ENCODE measurements around the gene AQR. TPM values are rescaled to one million over a fixed set of nuclear protein-coding genes. Genes with fewer than 3 reads are reported as not detected.

AQR gene
- total RNA-seq = 10 to 100 TPM; 37.6 to 38.5 TPM
- polyA plus RNA-seq (ENCODE audit: insufficient read depth, low read depth, low replicate concordance) = 39.2 TPM
- long read RNA-seq, donor 1, full-length matches to known transcripts = 9 of 16 reads
- long read RNA-seq, donor 1, partial matches to known transcripts = 7 of 16 reads
- long read RNA-seq, donor 1, other reads (novel, unspliced or antisense) = 0 of 16 reads
- long read RNA-seq, donor 2, full-length matches to known transcripts = 5 of 5 reads
- long read RNA-seq, donor 2, partial matches to known transcripts = 0 of 5 reads
- long read RNA-seq, donor 2, other reads (novel, unspliced or antisense) = 0 of 5 reads

DNA sequence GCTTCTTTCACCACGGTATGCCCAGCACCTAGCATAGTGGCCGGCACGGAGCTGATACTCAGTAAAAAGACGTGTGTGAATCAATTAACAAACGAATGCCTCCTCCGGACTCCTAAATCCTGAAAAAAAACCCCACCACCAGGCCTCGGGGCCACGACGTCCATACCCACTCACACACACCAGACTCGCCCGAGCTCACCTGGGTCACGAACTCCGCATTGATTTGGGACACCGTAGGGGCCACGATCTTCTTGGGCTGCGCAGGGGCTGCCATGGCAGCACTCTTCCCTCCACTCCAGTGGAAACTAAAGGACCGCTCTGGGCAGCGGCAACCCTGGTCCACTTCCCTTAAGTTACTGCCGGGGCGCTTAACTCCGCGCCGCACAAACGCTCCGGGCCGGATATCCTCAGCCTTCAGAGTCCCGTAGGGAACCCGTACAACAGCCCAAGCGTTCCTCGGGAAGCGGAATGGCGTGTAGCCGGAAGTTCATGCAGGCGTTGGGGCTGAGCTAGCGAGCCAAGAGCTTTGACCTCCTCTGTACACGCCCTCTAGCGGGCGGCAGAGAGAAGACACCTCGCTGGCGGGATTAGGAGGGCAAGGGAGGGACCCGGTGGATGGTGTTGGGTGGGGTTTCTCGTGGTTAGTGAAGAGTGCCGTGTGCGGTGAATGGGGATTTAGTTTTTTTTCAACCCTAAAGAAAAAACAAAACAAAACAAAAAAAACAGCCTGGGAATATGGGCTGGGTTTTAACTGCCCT is at the start of gene AQR:
TSS of gene AQR (minus strand) at position 403 of the 758 bp plus-strand sequence. CDS start at position 274, 129 bp downstream.
- Histone ChIP-seq H3K27me3 (no peaks in the 10 kb centered on the region), H3K36me3 (ENCODE audit: low read depth, missing control alignments) (no peaks in the 10 kb centered on the region), H3K4me1 (peaks cover 17% of the 10 kb centered on the region), H3K4me3 (peak within 1 kb of the TSS; percentile 86 to 92), H3K27ac (peak within 1 kb of the TSS; percentile 67 to 80), H3K9me3 (no peaks in the 10 kb centered on the region)
- 0 to 1% methylated on average over 22 to 41 of the region's 44 CpGs for WGBS, 2 donors
- intact Hi-C loops (cut with DNase I; ENCODE audit: low total_unique reads) = no loop called here
- DNase-seq = peak; percentile 98
- peak; percentile 89 to 94 (median 92) for TF ChIP-seq CTCF (IDR thresholded peaks at IDR 0.05)
- no peak for TF ChIP-seq POLR2A (IDR thresholded peaks at IDR 0.05)

DNA sequence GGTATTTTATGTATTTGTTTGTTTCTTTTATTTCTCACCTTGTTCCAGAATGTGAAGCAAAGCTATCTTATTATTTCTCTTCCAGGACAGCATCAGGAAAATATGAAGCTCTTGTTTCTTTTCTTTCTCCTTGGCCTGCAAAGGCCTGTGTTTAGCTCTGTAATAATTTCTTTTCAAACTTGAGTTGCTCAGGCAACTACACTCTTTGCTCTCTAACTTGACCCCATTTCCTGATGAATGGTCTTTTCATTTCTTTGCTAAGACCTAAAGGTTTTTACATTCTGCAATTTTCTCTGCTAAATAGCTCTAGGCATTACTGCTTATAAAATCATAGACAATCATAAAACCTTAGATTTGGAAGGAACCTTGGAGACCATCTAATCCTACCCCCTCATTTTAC is 44.7 kb upstream of the AQR start:
- Histone ChIP-seq H3K9me3 (no peaks in the 10 kb centered on the region), H3K4me1 (no peaks in the 10 kb centered on the region), H3K27me3 (no peaks in the 10 kb centered on the region), H3K4me3 (no peak overlapping the region), H3K27ac (no peak overlapping the region), H3K36me3 (ENCODE audit: low read depth, missing control alignments) (no peaks in the 10 kb centered on the region)
- DNase-seq = no peak
- TF ChIP-seq CTCF (IDR thresholded peaks at IDR 0.05) = no peak
- no peak for TF ChIP-seq POLR2A (IDR thresholded peaks at IDR 0.05)
- intact Hi-C loops (cut with DNase I; ENCODE audit: low total_unique reads) = no loop called here

- WGBS, 2 donors = 55 to 59% methylated on average over 4 of the region's 4 CpGs
- H3K27ac ChIP-seq = no peak overlapping the region
- H3K4me3 ChIP-seq = no peak overlapping the region
- no peaks in the 10 kb centered on the region for H3K4me1 ChIP-seq
- H3K27me3 ChIP-seq = no peaks in the 10 kb centered on the region
- H3K9me3 ChIP-seq = no peaks in the 10 kb centered on the region
- intact Hi-C loops (cut with DNase I; ENCODE audit: low total_unique reads) = no loop called here
- H3K36me3 ChIP-seq (ENCODE audit: low read depth, missing control alignments) = no peaks in the 10 kb centered on the region
- TF ChIP-seq CTCF (IDR thresholded peaks at IDR 0.05) = no peak
- no peak for TF ChIP-seq POLR2A (IDR thresholded peaks at IDR 0.05)
- no peak for DNase-seq
Observed at GRCh38 chr15:35013370-35013769, 43.8 kb upstream of the AQR start.

DNA sequence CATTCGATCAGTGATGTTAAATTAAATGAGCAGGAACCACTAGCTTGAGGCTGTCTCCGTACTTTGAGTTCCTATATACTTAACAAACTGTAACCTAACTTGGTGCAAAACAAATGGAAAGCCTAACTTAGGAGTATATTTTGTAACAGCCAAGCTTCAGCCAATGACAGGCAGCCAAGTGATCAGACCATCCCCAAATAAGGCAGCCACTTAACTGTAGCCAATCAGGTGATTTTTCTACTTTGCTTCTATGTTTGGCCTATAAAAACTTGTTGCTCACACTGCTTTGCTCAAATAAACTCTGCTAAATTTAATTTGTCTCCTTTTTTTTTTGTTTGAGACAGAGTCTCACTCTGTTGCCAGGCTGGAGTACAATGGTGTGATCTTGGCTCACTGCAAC is 37.9 kb upstream of the AQR start:
- TF ChIP-seq POLR2A (IDR thresholded peaks at IDR 0.05) (no peak), CTCF (IDR thresholded peaks at IDR 0.05) (no peak)
- H3K4me1 ChIP-seq = no peaks in the 10 kb centered on the region
- no peak for DNase-seq
- no peak overlapping the region for H3K4me3 ChIP-seq
- H3K36me3 ChIP-seq (ENCODE audit: low read depth, missing control alignments) = no peaks in the 10 kb centered on the region
- 86 to 91% methylated on average over 2 of the region's 2 CpGs for WGBS, 2 donors
- no peaks in the 10 kb centered on the region for H3K9me3 ChIP-seq
- H3K27ac ChIP-seq = no peak overlapping the region
- H3K27me3 ChIP-seq = no peaks in the 10 kb centered on the region
- intact Hi-C loops (cut with DNase I; ENCODE audit: low total_unique reads) = no loop called here
